Activated naive CD4-positive, alpha-beta T cell treated with anti-CD3 and anti-CD28 coated beads, Interleukin-2, amount 50 U/mL, for 16 hours (primary cell): Measurements from ENCODE around the gene GEMIN8.

Experiments used
- DNase-seq: peaks from one replicate; pipeline ENCODE4 v3.0.0-alpha.2; 2020

The GEMIN8 gene

DNA sequence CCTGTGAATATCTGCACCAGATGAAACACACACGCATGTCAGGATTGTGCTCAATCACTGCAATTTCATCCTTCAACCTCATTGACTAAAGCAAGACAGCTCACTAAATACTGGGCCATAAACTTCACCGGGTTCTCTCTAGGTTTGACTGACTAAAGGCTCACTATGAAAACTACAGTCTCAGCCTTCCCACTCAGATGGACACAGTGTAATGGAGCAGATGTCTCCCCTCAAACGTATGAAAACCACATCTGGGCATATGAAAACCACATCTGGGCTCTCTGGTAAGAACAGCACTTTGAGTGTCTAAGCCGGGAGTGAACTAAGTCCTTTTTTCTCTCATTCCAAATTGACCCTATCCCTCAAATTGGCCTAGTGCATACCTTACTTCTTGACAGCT is 15.2 kb downstream of the GEMIN8 start:
- no peak for DNase-seq

DNA sequence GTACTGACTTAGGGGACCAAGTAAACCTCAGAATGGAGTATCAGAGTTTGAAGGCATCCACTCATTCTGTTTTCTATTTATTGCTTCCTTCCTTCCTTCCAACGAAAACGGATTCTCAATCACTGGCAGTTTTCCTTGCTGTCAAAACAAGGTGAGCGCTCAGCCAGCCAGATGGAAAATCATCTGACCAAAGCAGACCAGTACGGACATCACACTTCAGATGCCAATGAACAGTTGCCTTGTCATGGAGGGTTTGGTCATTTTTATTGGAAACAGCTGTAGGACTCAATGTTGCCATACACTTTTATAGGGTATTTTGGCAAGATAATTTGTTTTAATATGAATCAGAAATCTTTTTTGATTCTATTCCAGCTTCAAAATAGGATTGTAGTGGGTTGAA is 16.6 kb downstream of the GEMIN8 start:
- no peak for DNase-seq

DNA sequence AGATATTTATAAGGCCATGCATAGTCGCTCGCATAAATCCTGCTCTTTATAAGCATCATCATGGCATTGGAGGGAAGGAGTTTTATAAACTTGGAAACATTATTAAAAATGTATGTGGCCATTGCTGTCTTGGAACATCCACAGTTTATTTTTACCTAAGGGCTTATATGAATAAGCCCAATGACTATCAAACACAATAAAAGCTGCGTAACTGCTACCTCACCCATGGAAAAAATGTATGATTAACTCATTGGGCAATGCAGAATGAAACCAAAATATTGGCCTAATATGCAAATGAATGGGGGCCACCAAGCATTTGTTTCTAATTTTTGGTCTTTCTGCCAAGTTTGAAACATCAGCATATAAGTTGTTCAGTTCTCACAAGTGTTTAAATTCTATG is 19.1 kb downstream of the GEMIN8 start:
- no peak for DNase-seq

DNA sequence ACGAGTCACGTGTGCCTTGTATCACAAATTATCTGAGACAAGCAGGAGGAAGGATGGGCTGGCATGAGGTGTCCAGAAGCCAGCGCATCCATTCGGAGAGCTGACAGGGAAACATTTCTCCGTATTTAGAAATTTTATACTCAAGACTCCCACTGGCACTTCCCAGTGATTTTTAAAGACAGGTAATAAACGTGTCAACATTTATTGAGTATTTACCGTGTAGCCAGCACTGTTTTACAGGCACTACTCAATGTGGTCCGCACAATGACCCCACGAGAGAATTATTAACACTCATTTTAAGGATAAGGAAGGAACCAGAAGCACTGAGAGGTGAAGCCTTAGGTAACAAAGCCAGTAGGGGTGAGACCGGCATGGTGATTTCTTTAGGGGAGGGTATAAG is 23.2 kb downstream of the GEMIN8 start:
- DNase-seq = no peak

DNA sequence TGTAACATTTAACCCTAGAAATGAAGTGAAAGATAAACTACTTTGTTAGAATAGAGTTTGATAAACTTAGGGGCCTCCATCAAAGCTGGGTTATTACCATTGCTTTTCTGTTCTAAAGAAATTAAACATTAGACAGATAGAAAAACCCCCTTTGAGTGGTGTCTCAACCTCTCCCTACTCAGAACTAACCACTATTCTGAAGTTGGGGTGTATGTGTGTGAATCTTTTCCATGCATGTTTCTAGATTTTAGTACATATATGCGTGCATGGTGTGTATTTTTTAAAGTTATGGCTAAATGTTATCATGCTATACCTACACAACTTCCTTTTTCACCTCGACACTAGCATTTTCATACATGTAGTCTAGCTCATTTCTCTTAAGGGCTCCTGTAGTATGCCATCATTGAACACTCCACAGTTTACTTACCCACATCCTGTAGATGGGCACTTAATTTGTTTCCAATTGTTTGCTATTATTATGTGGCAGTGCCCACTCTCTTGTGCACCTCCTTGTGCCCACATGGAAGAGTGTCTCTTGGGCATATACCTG is 25.7 kb downstream of the GEMIN8 start:
- DNase-seq = no peak

DNA sequence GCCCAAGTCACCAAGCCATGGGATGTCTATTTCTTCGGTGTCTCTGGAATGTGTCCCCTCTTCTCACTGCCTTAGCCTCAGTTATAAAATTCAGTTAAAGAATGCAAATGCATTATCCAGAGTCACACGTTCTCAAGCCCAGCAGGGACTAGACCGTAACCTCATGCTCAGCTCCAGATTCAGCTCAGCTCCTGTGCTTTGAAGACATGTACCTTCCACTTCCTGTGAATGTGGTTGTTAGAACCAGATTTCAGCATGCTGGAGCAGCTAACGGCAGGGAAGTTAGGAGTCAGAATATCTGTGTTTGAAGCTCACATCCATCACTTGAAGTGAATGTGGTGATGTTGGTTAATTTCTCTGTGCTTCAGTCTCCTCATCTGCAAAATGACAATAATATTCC is 26.7 kb downstream of the GEMIN8 start:
- no peak for DNase-seq

DNA sequence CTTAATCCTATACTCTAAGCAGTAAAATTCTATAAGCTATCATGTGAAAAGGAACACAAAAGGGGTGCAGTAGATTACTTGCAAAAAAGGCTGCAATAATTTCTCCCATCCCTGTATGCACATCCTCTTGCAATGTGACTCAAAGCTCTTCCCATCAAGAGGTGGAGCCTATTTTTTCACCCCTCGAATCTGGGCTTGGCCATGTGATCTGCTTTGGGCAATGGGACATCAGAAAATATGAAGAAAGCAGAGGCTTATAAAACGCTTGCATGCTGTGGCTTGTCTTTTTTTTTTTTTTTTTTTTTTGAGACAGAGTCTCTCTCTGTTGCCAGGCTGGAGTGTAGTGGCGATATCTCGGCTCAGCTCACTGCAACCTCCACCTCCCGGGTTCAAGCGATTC is 33.0 kb downstream of the GEMIN8 start:
- DNase-seq = no peak

DNA sequence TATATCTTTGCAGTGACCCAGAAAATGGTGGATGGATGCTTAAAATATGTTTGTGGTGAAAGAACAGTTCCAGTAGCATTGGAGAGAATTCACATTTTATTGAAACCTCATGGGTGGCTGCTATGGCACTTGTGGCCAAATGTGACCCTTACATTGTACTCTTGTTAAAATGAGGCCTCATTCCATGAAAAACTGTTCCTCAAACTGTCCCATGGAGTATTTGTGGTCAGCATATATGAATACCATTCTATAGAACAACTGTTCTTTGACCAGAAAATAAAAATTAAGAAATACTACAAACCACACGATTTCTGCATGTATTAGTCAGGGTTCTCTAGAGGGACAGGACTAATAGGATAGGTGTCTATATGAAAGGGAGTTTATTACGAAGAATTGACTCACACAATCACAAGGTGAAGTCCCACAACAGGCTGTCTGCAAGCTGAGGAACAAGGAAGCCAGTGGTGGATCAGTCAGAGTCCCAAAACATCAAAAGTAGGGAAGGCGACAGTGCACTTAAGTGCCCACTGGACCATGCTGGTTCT is 35.1 kb downstream of the GEMIN8 start:
- DNase-seq = no peak

DNA sequence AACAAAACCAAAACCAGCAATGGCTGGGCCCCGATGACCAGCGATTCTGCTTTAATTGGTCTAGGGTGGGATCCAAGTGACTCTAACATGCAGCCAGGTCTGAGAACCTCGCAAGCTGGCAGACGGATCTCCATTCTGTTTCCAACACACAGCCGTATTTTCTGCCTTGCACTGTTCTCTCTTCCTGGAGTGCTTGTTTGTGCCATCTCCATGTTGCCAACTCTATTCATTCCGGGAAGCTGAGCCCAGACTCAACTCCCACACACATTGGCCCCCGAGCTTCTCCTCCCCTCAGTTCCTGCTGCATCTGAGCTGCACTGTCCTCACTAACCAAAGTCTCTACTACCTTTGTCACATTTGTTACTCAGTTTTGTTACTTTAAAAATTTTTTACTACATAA is 35.6 kb downstream of the GEMIN8 start:
- DNase-seq = no peak

DNA sequence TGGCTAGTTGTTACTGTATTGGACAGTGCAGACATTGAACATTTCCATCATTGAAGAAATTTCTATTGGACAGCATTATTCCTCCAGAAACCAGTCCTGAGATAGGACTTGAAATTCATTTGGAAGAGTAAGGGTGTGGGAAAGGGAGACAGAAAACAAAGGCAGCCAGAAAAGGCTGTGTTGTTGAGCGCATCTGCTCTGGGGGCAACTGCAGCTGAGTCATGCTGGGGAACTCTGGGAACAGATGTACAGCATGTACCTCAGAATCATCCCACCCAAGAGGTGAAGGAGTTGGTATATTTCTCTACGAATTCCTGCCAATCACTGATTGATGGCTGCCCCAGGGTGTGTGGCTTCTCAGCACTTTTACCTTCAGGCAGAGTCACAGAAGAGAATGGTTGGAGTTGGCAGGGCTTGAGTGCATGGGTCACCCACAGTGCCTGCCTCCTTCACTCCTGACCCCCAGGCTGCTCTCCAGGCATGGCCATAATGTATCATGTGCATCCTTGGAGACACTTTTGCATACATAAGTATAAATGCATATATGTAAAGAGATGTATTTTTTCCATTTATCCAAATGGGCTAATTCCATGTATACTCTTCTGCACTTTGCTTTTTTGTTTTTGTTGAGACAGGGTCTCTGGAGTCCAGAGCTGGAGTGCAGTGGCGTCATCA is 39.4 kb downstream of the GEMIN8 start:
- no peak for DNase-seq

DNA sequence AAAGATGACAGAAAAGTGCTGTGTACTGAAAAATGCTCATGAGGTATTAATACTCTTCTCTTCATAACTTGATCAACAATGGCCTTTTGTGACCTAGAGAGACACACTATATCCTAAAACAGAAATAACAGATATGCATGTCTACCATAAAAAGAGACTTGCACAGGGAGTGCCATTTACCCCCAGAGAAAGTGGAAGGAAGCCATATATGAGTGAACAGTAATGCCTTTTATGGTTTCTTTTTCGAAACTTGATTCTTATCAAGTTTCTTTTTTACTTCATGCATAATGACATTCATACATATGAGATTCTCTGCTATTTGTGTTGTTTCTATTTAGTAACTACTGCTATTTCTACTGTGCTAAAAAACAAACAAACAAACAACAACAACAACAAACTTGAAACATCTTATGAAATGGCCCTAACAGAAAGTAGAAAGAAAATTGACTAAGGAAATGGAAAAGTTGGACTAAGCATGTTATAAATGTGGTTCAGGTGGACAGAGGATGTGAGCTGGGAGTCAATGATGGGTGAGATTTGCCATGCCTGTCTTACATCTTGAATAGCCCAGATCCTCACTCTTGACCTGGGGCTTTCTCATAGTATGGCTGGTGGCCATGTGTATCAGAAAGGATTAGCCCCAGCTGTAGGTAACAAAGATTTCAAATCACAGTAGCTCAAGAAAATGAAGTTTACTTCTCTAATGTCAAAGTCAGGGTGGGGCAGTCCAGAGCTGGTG is 43.8 kb downstream of the GEMIN8 start:
- DNase-seq = no peak

DNA sequence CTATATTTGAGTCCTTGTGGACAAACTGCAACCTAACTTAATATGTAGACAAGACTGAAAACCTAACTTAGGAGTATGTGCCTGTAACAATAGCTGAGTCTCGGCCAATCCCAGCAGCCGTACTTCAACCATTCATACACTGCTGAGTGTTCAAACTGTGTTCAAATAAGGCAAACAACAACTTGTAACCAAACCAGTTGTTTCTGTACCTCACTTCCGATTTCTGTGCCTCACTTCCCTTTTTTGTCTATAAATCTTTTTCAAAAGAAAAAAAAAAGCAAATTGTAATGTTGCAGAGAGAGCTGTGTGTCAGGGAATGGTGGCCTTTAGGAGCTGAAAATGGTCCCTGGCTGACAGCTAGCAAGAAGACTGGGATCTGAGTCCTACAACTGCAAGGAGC is 46.0 kb downstream of the GEMIN8 start:
- no peak for DNase-seq

DNA sequence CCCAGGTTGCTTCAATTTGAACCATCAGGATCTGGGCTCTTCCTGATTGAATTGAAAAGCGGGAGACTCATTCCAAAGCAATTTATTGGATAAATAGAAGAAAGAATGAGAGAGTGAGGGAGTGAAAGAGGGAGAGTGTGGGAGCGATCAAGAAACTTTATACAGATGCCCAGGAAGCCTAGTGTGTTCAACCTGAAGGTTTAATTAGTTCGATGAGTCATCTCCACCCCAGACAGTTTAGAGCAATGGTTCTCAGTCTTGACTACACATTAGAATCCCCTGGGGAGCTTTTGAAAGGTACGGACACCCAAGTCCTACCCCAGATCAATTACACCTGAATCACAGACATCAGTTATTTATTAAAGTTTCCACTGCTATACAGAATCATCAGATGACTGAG is 61.5 kb downstream of the GEMIN8 start:
- no peak for DNase-seq

DNA sequence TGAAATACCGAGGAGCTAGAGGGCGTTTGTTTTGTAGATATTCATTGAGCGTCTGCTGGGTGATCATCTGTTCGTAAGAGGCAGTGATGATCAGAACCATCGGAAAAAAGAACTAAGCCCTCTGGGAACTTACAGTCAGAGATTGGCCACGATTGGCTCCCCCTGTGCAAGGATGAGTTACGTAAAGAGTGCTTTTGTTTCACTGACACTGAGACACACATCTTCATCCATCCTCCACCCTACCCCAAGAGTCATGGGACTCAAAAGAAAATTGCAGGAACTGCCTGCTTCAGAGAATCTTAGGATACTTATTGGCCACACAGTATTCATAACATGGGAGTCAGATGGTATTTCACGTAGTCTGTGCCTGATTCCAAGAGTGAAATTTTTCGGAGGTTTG is 62.1 kb downstream of the GEMIN8 start:
- DNase-seq = no peak

DNA sequence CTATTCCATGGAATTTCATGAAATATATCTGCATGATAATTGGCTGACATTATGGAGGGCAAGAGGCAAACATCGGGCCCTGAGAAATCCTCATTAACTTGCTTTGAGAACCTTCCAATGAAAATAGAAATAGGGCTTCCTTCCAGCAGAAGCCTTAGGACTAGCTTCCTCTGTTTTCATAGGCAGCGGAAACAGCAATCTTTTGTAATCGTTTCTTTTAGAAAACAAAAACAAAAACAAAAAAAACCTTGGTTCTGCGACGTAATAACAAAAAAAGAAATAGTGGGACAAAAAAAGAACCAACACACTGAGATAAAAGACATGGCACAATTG is 62.9 kb downstream of the GEMIN8 start:
- DNase-seq = no peak

DNA sequence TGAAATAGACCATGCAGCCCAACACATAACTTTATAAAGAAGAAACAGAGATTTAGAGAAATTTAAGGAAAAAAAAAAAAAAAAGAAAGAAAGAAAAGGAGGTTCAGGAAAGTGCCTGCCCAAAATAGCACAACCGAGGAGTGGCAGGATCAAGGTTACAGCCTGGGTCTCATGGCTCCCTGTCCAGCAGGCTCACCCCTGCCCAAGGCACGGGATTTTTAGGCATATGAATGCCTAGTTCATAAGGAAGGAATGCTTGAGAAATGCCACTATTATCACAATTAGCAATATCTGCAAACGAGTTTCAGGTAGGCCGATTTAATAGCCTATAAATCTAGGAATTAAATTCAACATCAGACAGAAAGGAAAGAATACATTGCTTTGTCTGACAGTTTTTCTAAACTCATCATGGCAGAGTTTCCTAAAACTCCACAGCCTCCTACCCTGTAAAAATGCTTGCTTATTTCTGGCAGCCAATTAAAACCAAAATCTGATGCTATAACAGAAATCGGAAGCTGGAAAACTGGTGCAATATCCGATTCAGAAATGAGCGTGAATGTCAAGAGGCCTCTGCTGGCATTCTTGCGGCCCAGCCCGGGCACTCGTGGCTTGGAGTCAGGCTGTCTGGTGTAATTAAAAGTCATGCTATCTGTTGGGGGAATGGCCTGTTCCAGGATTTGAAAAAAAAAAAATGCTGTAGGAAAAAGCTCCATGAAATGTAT is 63.5 kb downstream of the GEMIN8 start:
- no peak for DNase-seq

DNA sequence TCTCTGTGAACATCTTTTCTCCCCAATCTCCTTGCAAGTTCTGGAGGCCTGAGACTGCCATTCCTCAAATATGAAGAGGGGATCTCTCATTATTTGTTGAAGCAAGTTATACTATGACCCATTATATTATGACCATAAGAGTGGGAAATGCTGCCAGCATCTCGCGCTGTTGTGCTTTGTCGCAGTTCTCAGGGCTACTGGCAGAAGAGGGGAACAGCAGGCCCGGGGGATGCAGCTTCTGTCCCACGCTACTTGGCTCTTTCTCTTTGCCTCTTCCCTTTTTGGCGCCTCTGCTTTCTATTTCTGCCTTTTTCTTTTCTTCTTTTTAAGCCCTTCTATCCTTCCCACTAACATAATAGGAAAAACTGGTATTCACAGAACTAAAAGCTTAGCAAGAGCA is 64.2 kb downstream of the GEMIN8 start:
- no peak for DNase-seq

DNA sequence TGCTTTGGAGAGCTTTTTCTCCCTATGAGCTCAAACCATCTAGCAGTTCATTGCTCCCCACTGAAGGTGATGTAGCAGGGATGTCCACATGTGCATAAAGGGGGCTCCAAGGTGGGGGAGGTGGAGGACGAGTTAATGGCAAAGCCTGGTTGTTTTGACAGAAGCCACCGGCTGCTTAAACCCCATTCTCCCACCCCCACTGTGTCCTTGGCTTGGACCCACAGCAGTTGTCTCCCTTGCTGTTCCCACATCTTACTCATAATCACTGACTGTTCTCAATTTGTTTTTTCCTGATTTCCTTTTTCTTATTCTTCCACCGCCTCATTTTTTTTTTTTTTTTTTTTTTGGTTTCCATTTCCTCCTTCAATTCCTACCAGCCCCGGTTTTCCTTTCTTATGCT is 72.7 kb downstream of the GEMIN8 start:
- no peak for DNase-seq
